Endothelial cell of umbilical vein (primary cell): ENCODE results near the gene RBMS3. TPM values are rescaled to one million over a fixed set of nuclear protein-coding genes. Genes with fewer than 3 reads are reported as not detected.

ENCODE experiments used
- BruUV-seq: library from RNA; stranded (reverse); fragments of 400-500 nt; replicated peaks from 2 replicates; lab custom pipeline; 2021; lab: Mats Ljungman, UMichigan
- CTCF ChIA-PET: fragments of 300-600, 350-600 bp; sonication (Branson Sonifier 250); formaldehyde crosslinking; loops from one replicate; lab custom pipeline; 2021; ENCODE audit warnings: antibody characterized with exemption, inconsistent platforms; lab: Charles Lee
- POLR2A ChIA-PET: fragments of 300-600, 350-600 bp; sonication (Branson Sonifier 250); formaldehyde crosslinking; loops from one replicate; lab custom pipeline; 2021; ENCODE audit warnings: antibody characterized with exemption, inconsistent platforms; lab: Charles Lee
- DNase-seq: peaks from one replicate; pipeline ENCODE4 v3.0.0-alpha.2; 2011; ENCODE audit warnings: low read depth, low spot score
- FAIRE-seq: peaks from 2 replicates; lab custom pipeline; 2011; peaks lifted over from hg19 to GRCh38; lab: Jason Lieb, UNC
- H2AFZ ChIP-seq: 2 replicates; pipeline ENCODE4 v1.6.0; 2012; ENCODE audit warnings: low read depth, low read length, control low read depth, inconsistent platforms
- H3K27ac ChIP-seq: 2 replicates; pipeline ENCODE4 v1.5.1; 2011; ENCODE audit warnings: low read depth, mild to moderate bottlenecking, control low read depth, low read length, moderate library complexity; ENCODE audit not compliant: insufficient read depth
- H3K27me3 ChIP-seq, 2 experiments: 2 replicates each; pipeline versions ENCODE4 v1.6.0 to v1.6.1; 2011; ENCODE audit warnings: low read length in 2 of 2, mixed read lengths in 1 of 2; ENCODE audit not compliant: control insufficient read depth in 2 of 2, insufficient read depth in 2 of 2
- H3K36me3 ChIP-seq, 2 experiments: 2 replicates in 1 of 2; 3 replicates in 1 of 2; pipeline ENCODE4 v1.5.1; 2011; ENCODE audit warnings: low read length in 2 of 2, mild to moderate bottlenecking in 1 of 2, moderate library complexity in 1 of 2; ENCODE audit not compliant: control insufficient read depth in 2 of 2, insufficient read depth in 2 of 2; ENCODE audit errors: extremely low read depth in 1 of 2
- H3K4me1 ChIP-seq: 3 replicates; pipeline ENCODE4 v1.5.1; 2011; ENCODE audit warnings: mild to moderate bottlenecking, low read length; ENCODE audit not compliant: control insufficient read depth, insufficient read depth; ENCODE audit errors: extremely low read depth
- H3K4me2 ChIP-seq: 2 replicates; pipeline ENCODE4 v1.6.1; 2011; ENCODE audit warnings: low read length, control low read depth, mixed read lengths; ENCODE audit not compliant: insufficient read depth
- H3K4me3 ChIP-seq, 3 experiments: fragments of 200-600 bp in 1 of 3; sonication (generic), shearing (Covaris generic) in 1 of 3; replicated peaks in 1 of 3; 2 replicates each; pipeline ENCODE4 v1.5.1; 2011 to 2016; ENCODE audit warnings: control low read depth in 3 of 3, low read length in 3 of 3, mild to moderate bottlenecking in 2 of 3, inconsistent platforms in 1 of 3, low read depth in 1 of 3, moderate library complexity in 1 of 3; ENCODE audit not compliant: insufficient read depth in 1 of 3
- H3K79me2 ChIP-seq: 2 replicates; pipeline ENCODE4 v1.6.0; 2012; ENCODE audit warnings: low read length, inconsistent platforms; ENCODE audit not compliant: control insufficient read depth, insufficient read depth
- H3K9ac ChIP-seq: replicated peaks from 2 replicates; pipeline ENCODE3; 2011; ENCODE audit warnings: low read length, control low read depth; ENCODE audit not compliant: insufficient read depth; ENCODE audit errors: extremely low read depth
- H3K9me1 ChIP-seq: replicated peaks from 3 replicates; pipeline ENCODE4 v1.6.0; 2011; ENCODE audit warnings: mild to moderate bottlenecking, low read length; ENCODE audit not compliant: control insufficient read depth, insufficient read depth; ENCODE audit errors: extremely low read depth
- H3K9me3 ChIP-seq: replicated peaks from 2 replicates; pipeline ENCODE4 v1.5.1; 2012; ENCODE audit warnings: low read length, inconsistent platforms; ENCODE audit not compliant: control insufficient read depth, insufficient read depth
- H4K20me1 ChIP-seq: replicated peaks from 2 replicates; pipeline ENCODE3; 2011; ENCODE audit warnings: mild to moderate bottlenecking, low read length; ENCODE audit not compliant: control insufficient read depth, insufficient read depth; ENCODE audit errors: extremely low read depth
- CTCF ChIP-seq, 2 donors: IDR thresholded peaks; 1 replicate in 1 of 2; 2 replicates in 1 of 2; pipeline ENCODE4 v1.5.1; 2011; ENCODE audit warnings: low read length in 2 of 2, mild to moderate bottlenecking in 2 of 2, moderate library complexity in 2 of 2, control low read depth in 1 of 2, inconsistent platforms in 1 of 2, low read depth in 1 of 2; ENCODE audit not compliant: insufficient read depth in 1 of 2; ENCODE audit errors: extremely low read depth in 1 of 2
- EZH2 ChIP-seq: IDR thresholded peaks from 2 replicates; pipeline ENCODE4 v1.6.1; 2012; ENCODE audit warnings: borderline replicate concordance, low read depth, mild to moderate bottlenecking, moderate library complexity, low read length, inconsistent platforms; ENCODE audit not compliant: severe bottlenecking
- FOS ChIP-seq: IDR thresholded peaks from 2 replicates; pipeline ENCODE4 v1.6.1; 2011; ENCODE audit warnings: mild to moderate bottlenecking, low read length, moderate library complexity, borderline replicate concordance; ENCODE audit not compliant: insufficient read depth
- GATA2 ChIP-seq: IDR thresholded peaks from 2 replicates; pipeline ENCODE4 v1.7.0; 2011; ENCODE audit warnings: low read depth, mild to moderate bottlenecking, moderate library complexity, mixed read lengths, low read length; ENCODE audit not compliant: insufficient read length, insufficient read depth
- JUN ChIP-seq: IDR thresholded peaks from 2 replicates; pipeline ENCODE4 v1.6.1; 2011; ENCODE audit warnings: borderline replicate concordance, low read depth; ENCODE audit not compliant: insufficient read length, insufficient read depth
- MAX ChIP-seq: IDR thresholded peaks from 2 replicates; pipeline ENCODE4 v1.6.1; 2011; ENCODE audit not compliant: insufficient read depth, insufficient read length
- MYC ChIP-seq: IDR thresholded peaks from one replicate; pipeline ENCODE4 v1.6.1; 2011; ENCODE audit warnings: mild to moderate bottlenecking, low read depth, low read length
- POLR2A ChIP-seq: IDR thresholded peaks from 2 replicates; pipeline ENCODE4 v1.6.1; 2012; ENCODE audit warnings: low read depth, mild to moderate bottlenecking, control low read depth, low read length
- POLR2AphosphoS5 ChIP-seq: IDR thresholded peaks from 2 replicates; pipeline ENCODE4 v1.6.1; 2012; ENCODE audit warnings: low read depth, mild to moderate bottlenecking, control low read depth, low read length, moderate library complexity; ENCODE audit not compliant: insufficient read depth
- dilution Hi-C: fragments of 300-500 bp; cut with MboI; formaldehyde crosslinking; loops from one replicate; pipeline ENCODE4 v1.15.0; 2019; ENCODE audit warnings: low sequenced_read_pairs; ENCODE audit not compliant: extremely low pct_ligation_motif_present
- intact Hi-C: fragments of 100-400 bp; cut with micrococcal nuclease; formaldehyde crosslinking; loops from one replicate; pipeline ENCODE4 v1.10.0; 2022
- polyA plus RNA-seq, 4 experiments: library from polyadenylated mRNA; depleted of rRNA in 3 of 4; stranded (reverse) in 3 of 4; unstranded in 1 of 4; fragments of >200 nt; gene quantifications; 2 replicates each; pipeline versions ENCODE4 v1.2.1 to v1.2.3, GENCODE V29; 2011 to 2012; ENCODE audit warnings: missing spikeins in 1 of 4
- total RNA-seq: library from RNA; stranded (reverse); gene quantifications from 2 replicates; pipeline ENCODE4 v1.2.3, GENCODE V29; 2021

The RBMS3 gene
- total and polyA plus RNA-seq, 2 donors (not counting 3 experiments of a cell fraction or from before 2014, with no cell fraction given): 13.6 to 42.3 TPM

- Histone ChIP-seq H2AFZ (peak overlapping the region; percentile 11), H3K9me1 (no peaks in the 10 kb centered on the region), H3K27ac (no peak overlapping the region), H3K79me2 (no peaks in the 10 kb centered on the region), H3K27me3 (no peaks in the 10 kb centered on the region), H3K9me3 (no peaks in the 10 kb centered on the region), H4K20me1 (no peaks in the 10 kb centered on the region), H3K4me3 (no peak overlapping the region), H3K4me2 (no peak overlapping the region), H3K9ac (no peak overlapping the region), H3K4me1 (peaks cover 25% of the 10 kb centered on the region), H3K36me3 (no peaks in the 10 kb centered on the region)
- dilution Hi-C loops (loop anchor here (25.0 kb wide), 1 partner anchor 719 kb away; no protein-coding TSS in a partner anchor), intact Hi-C loops (loop anchor here (1.0 to 5.0 kb wide), 9 partner anchors 30 to 708 kb away; partner anchors contain the start of gene TGFBR2)
- FAIRE-seq (no peak), DNase-seq (peak; percentile 26)
- ChIA-PET POLR2A (interaction anchor here (0.8 to 1.0 kb wide), 2 partner anchors 156 to 565 kb away, joined by 3 to 4 read pairs; no protein-coding TSS in a partner anchor), CTCF (interaction anchor here (0.6 to 4.1 kb wide), 91 partner anchors 10 to 1375 kb away, joined by 3 to 220 read pairs (median 4); partner anchors contain the start of gene TGFBR2)
- TF ChIP-seq POLR2A: no peak
- no peak for TF ChIP-seq MYC
- BruUV-seq: no TSS peak
These were observed 762.2 kb downstream of the RBMS3 start for GRCh38 chr3:30042916-30043555.

GRCh38 chr3:30044515-30044914 lies 763.6 kb downstream of the RBMS3 start:
- Histone ChIP-seq H3K36me3 (no peaks in the 10 kb centered on the region), H3K79me2 (no peaks in the 10 kb centered on the region), H3K9ac (no peak overlapping the region), H3K4me2 (no peak overlapping the region), H3K9me1 (no peaks in the 10 kb centered on the region), H3K9me3 (no peaks in the 10 kb centered on the region), H4K20me1 (no peaks in the 10 kb centered on the region), H3K27me3 (no peaks in the 10 kb centered on the region), H2AFZ (peak overlapping the region; percentile 37), H3K27ac (no peak overlapping the region), H3K4me1 (peaks cover 25% of the 10 kb centered on the region), H3K4me3 (no peak overlapping the region)
- intact Hi-C loops (loop anchor here (5.0 kb wide), 2 partner anchors 298 to 473 kb away; no protein-coding TSS in a partner anchor), dilution Hi-C loops (loop anchor here (25.0 kb wide), 1 partner anchor 718 kb away; no protein-coding TSS in a partner anchor)
- BruUV-seq: no TSS peak
- DNase-seq (no peak), FAIRE-seq (no peak)
- POLR2A ChIA-PET: no interaction called here
- CTCF ChIA-PET: interaction anchor here (0.8 to 3.8 kb wide), 6 partner anchors 153 to 707 kb away, joined by 3 to 56 read pairs (median 3); partner anchors contain the start of gene TGFBR2
- TF ChIP-seq JUN (no peak), POLR2A (no peak), EZH2 (no peak), MAX (no peak), POLR2AphosphoS5 (no peak), MYC (no peak), FOS (no peak), GATA2 (no peak), CTCF (IDR thresholded peaks at IDR 0.05; ENCODE audit: extremely low read depth in 1 of 2, insufficient read depth in 1 of 2, low read depth in 1 of 2, low read length in 2 of 2) (no peak)
